Esophagus muscularis mucosa (tissue), 4 donors: Measurements from ENCODE around the gene BCL11A. TPM values are rescaled to one million over a fixed set of nuclear protein-coding genes. Genes with fewer than 3 reads are reported as not detected.

Source experiments
- DNase-seq: peaks from one replicate; pipeline ENCODE4 v3.0.0-alpha.2; 2017; ENCODE audit errors: extremely low spot score
- H3K27ac ChIP-seq, 4 donors: fragments of 200-600 bp; sonication (generic); replicated peaks in 1 of 4; 1 replicate in 3 of 4; 2 replicates in 1 of 4; pipeline ENCODE4 v1.5.1; 2016 to 2019; ENCODE audit warnings: mild to moderate bottlenecking in 1 of 4
- H3K27me3 ChIP-seq, 4 donors: fragments of 200-600 bp; sonication (generic); one replicate each; pipeline versions ENCODE4 v1.5.1 to v1.6.0; 2016 to 2019
- H3K36me3 ChIP-seq, 4 donors: fragments of 200-600 bp; sonication (generic); one replicate each; pipeline ENCODE4 v1.5.1; 2016 to 2019
- H3K4me1 ChIP-seq, 4 donors: fragments of 200-600 bp; sonication (generic); one replicate each; pipeline ENCODE4 v1.5.1; 2016 to 2019
- H3K4me3 ChIP-seq, 4 donors: fragments of 200-600 bp; sonication (generic); 1 replicate in 2 of 4; 2 replicates in 2 of 4; pipeline ENCODE4 v1.5.1; 2016 to 2019; ENCODE audit warnings: mild to moderate bottlenecking in 4 of 4, moderate library complexity in 1 of 4
- H3K9me3 ChIP-seq, 4 donors: fragments of 200-600 bp; sonication (generic); 1 replicate in 3 of 4; 2 replicates in 1 of 4; pipeline ENCODE4 v1.5.1; 2016 to 2019
- CTCF ChIP-seq, 3 experiments: fragments of 200-600 bp in 2 of 3; fragments of 450-650 bp in 1 of 3; sonication (generic) in 2 of 3; IDR thresholded peaks; one replicate each; pipeline ENCODE4 v1.5.1; 2017 to 2019; ENCODE audit warnings: antibody characterized with exemption in 3 of 3, mild to moderate bottlenecking in 2 of 3, moderate library complexity in 1 of 3
- EP300 ChIP-seq: sonication (generic); formaldehyde crosslinking; IDR thresholded peaks from one replicate; pipeline ENCODE4 v1.6.1; 2017; ENCODE audit warnings: antibody characterized with exemption
- POLR2A ChIP-seq: fragments of 450-650 bp; IDR thresholded peaks from one replicate; pipeline ENCODE4 v1.6.1; 2017; ENCODE audit warnings: antibody characterized with exemption, moderate library complexity, mild to moderate bottlenecking, low read depth
- POLR2AphosphoS5 ChIP-seq, 2 donors: sonication (generic); formaldehyde crosslinking; IDR thresholded peaks; one replicate each; pipeline ENCODE4 v1.6.1; 2017; ENCODE audit warnings: antibody characterized with exemption in 2 of 2
- WGBS: methylation state at CpG from one replicate; pipeline ENCODE4 v1.1.5; 2018; 5-methylcytosine and 5-hydroxymethylcytosine counted together
- intact Hi-C: fragments of 100-400 bp; cut with DNase I; formaldehyde crosslinking; loops from one replicate; pipeline ENCODE4 v1.15.1; 2023
- total RNA-seq, 4 donors: library from RNA; depleted of rRNA; stranded (reverse); fragments of >200 nt; gene quantifications; one replicate each; pipeline versions ENCODE4 v1.1.0 to v1.2.1, GENCODE V29; 2016

BCL11A gene
- total RNA-seq, 4 donors from 2014 or later = 3.5 to 11.3 (median 4.7) TPM

DNA sequence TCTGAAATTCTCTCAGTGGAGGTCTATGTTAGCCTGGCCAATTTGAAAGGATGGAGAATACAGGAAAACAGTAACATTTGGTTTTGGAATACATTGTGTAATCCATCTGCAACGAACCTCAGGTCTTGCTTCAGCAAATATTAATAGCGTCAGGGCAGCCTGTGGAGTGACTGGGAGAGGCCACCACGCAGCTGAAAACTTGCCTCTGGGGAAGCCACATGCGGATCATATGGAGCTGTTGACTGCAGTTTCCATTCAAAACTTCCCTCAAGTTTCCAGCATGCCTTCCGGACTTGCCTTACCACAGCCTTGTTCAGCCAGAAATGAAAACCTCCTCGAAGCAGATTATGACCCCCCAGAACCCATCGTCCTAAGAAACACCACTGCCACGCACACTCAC lies 25.7 kb downstream of the BCL11A start:
- no peak overlapping the region for H3K27ac ChIP-seq
- H3K4me3 ChIP-seq = no peak overlapping the region
- H3K27me3 ChIP-seq = peaks cover 0 to 12% (median 0%) of the 10 kb centered on the region in 4 donors
- H3K9me3 ChIP-seq = no peaks in the 10 kb centered on the region
- 77% methylated on average over 8 of the region's 8 CpGs for WGBS
- TF ChIP-seq CTCF (IDR thresholded peaks at IDR 0.05) = no peak
- no peak for TF ChIP-seq EP300
- no peak for TF ChIP-seq POLR2A
- TF ChIP-seq POLR2AphosphoS5 (IDR thresholded peaks at IDR 0.05) = no peak
- peaks cover 16 to 28% (median 18%) of the 10 kb centered on the region in 4 donors for H3K4me1 ChIP-seq
- no peaks in the 10 kb centered on the region for H3K36me3 ChIP-seq
- peak; percentile 68 for DNase-seq
- intact Hi-C loops = no loop called here

GRCh38 chr2:60526623-60527022 lies 26.8 kb downstream of the BCL11A start:
- no peaks in the 10 kb centered on the region for H3K9me3 ChIP-seq
- H3K4me1 ChIP-seq = peaks cover 16 to 27% (median 18%) of the 10 kb centered on the region in 4 donors
- no peak for DNase-seq
- no peaks in the 10 kb centered on the region for H3K36me3 ChIP-seq
- TF ChIP-seq POLR2AphosphoS5 (IDR thresholded peaks at IDR 0.05) (no peak), POLR2A (no peak), CTCF (IDR thresholded peaks at IDR 0.05) (no peak), EP300 (no peak)
- intact Hi-C loops = no loop called here
- no peak overlapping the region for H3K4me3 ChIP-seq
- WGBS = 85% methylated on average over 9 of the region's 9 CpGs
- peaks cover 0 to 8% (median 0%) of the 10 kb centered on the region in 4 donors for H3K27me3 ChIP-seq
- H3K27ac ChIP-seq = no peak overlapping the region

- Histone ChIP-seq H3K27me3 (peaks cover 0 to 3% (median 0%) of the 10 kb centered on the region in 4 donors), H3K4me3 (no peak overlapping the region), H3K27ac (no peak overlapping the region), H3K9me3 (no peaks in the 10 kb centered on the region), H3K36me3 (no peaks in the 10 kb centered on the region), H3K4me1 (peaks cover 12 to 20% (median 14%) of the 10 kb centered on the region in 4 donors)
- no peak for TF ChIP-seq POLR2AphosphoS5 (IDR thresholded peaks at IDR 0.05)
- no peak for TF ChIP-seq EP300
- no peak for TF ChIP-seq POLR2A
- no peak for TF ChIP-seq CTCF (IDR thresholded peaks at IDR 0.05)
- intact Hi-C loops = no loop called here
- no peak for DNase-seq
- 83% methylated on average over 1 of the region's 1 CpG for WGBS
Measured at GRCh38 chr2:60525899-60526298, 27.6 kb downstream of the BCL11A start.

DNA sequence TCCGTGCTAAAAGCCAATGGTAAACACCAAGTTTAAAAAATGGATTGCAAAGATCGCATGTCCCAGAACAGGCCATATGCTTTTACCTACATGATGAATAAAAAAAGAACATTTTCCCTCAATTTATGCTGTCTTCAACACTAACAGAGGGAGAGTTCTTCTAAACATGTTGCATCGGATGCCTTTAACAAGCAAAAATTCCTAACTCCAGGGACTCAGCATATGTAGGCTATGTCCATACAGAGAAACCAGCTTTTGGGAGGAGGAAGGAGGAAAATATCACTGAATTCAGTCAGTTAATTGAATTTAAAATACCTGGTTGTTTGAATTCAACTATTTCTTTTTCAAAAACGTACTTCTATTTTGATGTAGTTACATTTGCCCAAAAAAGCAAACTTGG lies 28.6 kb downstream of the BCL11A start:
- TF ChIP-seq EP300 = no peak
- no peak for TF ChIP-seq CTCF (IDR thresholded peaks at IDR 0.05)
- no peak for TF ChIP-seq POLR2A
- no peak for TF ChIP-seq POLR2AphosphoS5 (IDR thresholded peaks at IDR 0.05)
- Histone ChIP-seq H3K27me3 (no peaks in the 10 kb centered on the region), H3K36me3 (no peaks in the 10 kb centered on the region), H3K27ac (no peak overlapping the region), H3K4me1 (peaks cover 2 to 13% (median 5%) of the 10 kb centered on the region in 4 donors), H3K4me3 (no peak overlapping the region), H3K9me3 (no peaks in the 10 kb centered on the region)
- intact Hi-C loops = no loop called here
- DNase-seq = no peak
- 91% methylated on average over 4 of the region's 4 CpGs for WGBS

DNA sequence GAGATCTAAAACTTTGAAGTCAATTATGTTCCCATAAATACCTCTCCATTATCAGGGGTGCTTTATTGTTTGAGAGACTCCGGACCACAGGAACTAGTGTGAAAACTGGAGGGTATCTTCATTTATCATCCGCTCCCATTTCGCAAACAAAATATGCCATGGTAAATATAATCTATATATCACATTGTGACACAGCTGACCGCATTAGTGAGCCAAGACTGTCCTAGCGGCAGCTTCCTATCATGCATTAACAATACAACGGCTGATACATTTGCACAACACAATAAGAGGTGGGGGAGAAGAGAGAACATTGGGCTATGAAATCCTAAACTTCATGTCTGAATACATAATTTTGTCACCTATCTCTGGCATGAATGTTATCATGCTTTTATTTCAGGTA lies 29.5 kb downstream of the BCL11A start:
- no peak overlapping the region for H3K27ac ChIP-seq
- 89% methylated on average over 6 of the region's 6 CpGs for WGBS
- no peak overlapping the region for H3K4me3 ChIP-seq
- peaks cover 0 to 10% (median 0%) of the 10 kb centered on the region in 4 donors for H3K4me1 ChIP-seq
- TF ChIP-seq CTCF (IDR thresholded peaks at IDR 0.05) = no peak
- no peak for TF ChIP-seq EP300
- no peak for TF ChIP-seq POLR2A
- no peak for TF ChIP-seq POLR2AphosphoS5 (IDR thresholded peaks at IDR 0.05)
- no peak for DNase-seq
- H3K36me3 ChIP-seq = no peaks in the 10 kb centered on the region
- no peaks in the 10 kb centered on the region for H3K27me3 ChIP-seq
- intact Hi-C loops = no loop called here
- no peaks in the 10 kb centered on the region for H3K9me3 ChIP-seq
